GM18507 (cell line): ENCODE measurements around the gene USP36.
"Not testable (repeated sequence)": the region's sequence is repeated elsewhere in the genome, so short reads cannot be mapped to it uniquely, and the experiment has no call there.

ENCODE experiments used
- DNase-seq: peaks from one replicate; pipeline ENCODE4 v3.0.0; 2011; ENCODE audit warnings: low read depth; ENCODE audit not compliant: insufficient read length; ENCODE audit errors: extremely low spot score
- FAIRE-seq: peaks from 2 replicates; lab custom pipeline; 2011; peaks lifted over from hg19 to GRCh38; lab: Jason Lieb, UNC

The USP36 gene

DNA sequence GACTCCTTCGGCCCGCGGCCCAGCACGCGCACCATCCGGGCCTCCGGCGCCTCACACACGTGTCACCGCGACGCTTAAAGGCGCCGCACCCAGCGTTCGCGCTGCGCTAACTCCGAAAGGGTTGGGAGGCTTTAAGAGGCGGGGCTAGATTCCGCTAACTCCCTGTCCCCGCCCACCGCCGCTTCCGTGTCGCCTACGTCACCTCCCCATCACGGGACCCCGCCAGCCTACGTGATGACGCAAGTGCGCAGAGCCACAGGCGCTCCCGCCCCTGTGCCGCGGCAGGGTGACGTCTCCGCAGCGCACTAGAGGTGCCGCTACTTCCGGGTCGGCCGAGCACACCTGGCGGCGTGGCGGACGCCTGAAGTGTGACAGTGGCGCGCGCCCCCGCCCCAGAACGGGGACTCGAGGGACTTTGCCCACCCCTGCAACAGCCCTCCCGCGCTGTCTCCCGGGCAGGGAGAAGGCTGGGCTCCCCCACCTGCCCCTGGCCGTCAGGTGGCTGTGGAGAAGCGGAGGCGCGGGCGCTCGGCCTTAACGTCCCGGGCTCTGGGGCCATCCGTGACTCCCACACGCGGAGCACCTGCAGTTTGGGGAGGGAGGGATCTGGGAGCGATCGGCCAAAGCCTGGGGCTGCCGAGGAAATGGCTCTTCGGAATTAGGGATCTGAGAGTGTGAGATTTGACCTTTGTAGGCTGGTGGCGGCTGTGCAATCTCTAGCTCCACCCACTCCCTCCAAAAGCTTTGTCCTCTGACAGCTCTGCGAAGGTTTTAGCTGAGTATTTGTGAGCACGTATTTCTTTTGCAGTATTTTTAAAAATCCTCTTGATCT is at the start of gene USP36:
Gene USP36 (minus strand): TSS at position 35 of the 832 bp plus-strand sequence. CDS start 4,451 bp downstream, outside the sequence.
- FAIRE-seq, result peak; percentile 97

DNA sequence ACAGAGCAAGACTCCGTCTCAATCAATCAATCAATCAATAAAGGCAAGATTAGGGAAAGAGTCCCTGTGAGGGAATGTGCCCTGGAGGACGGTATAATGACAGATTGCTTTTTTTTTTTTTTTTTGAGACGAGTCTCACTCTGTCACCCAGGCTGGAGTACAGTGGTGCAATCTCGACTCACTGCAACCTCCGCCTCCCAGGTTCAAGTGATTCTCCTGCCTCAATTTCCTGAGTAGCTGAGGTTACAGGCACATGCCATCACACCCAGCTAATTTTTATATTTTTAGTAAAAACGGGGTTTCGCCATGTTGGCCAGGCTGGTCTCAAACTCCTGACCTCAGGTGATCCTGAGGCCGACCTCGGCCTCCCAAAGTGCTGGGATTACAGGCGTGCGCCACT is 49.5 kb upstream of the USP36 start:
- not testable (repeated sequence) for FAIRE-seq, DNase-seq

More for the DNA sequence above, at the start of gene USP36:
- peak; percentile 98 for DNase-seq

DNA sequence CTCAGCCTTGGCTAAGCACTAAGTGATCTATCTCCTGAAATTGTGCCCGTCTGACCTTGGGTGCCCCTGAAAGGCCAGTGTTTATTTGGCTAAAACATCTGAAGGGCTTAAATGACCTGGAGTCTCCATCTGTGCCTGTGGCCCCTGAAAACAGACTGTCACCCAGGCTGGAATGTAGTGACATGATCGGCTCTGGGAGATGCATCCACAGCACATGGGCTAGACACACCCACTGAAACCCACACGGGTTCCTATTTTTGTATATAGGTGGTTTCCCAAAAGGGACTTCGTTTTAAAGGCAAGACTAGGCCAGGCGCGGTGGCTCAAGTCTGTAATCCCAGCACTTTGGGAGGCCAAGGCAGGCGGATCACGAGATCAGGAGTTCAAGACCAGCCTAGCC is 48.9 kb upstream of the USP36 start:
- peak; percentile 74 for FAIRE-seq
- DNase-seq, result peak; percentile 47

DNA sequence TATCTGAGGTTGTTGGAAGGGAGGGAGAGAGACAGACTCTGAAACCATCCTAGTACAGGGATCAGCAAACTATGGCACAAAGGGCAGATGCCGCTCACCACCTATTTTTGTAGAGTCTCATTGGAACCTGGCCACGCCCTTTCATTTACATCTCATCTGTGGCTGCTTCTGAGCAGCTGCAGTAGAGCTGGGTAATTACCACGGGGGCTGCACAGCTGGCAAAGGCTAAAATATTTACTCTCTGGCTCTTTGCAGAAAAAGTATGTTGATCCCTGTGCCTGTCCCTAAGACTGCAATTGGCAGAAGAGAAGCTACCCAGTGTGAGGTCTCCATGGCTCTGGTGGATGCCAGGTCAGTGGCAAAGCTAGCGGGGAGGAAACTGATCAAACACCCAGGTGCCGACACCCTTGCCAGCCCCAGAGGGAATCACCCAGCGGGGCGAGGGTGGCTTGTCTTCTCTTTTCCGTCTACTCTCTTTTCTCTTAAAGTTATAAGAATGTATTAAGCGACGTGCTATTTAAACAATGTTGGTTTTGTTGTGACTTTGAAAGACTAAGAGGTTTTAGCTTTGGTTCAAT is 48.4 kb upstream of the USP36 start:
- DNase-seq, result no peak
- FAIRE-seq, result no peak

DNA sequence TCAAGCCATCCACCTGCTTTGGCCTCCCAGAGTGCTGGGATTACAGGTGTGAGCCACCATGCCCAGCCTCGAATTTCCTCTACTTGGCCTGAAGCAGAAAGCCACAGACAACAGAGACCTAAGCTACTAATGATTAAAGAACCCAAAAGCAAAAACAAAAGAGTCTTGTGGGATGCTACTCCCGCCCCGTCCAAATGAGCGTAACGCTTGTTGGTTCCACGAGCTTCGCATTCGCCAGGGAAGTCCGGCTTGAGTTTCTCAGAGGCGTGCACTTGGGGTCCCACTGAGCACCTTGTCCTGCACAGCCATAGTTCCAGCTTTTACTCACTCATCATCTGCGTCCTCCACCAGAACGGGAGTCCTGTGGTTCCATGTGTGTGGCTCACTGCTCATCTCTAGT is 46.3 kb upstream of the USP36 start:
- FAIRE-seq (no peak), DNase-seq (no peak)

DNA sequence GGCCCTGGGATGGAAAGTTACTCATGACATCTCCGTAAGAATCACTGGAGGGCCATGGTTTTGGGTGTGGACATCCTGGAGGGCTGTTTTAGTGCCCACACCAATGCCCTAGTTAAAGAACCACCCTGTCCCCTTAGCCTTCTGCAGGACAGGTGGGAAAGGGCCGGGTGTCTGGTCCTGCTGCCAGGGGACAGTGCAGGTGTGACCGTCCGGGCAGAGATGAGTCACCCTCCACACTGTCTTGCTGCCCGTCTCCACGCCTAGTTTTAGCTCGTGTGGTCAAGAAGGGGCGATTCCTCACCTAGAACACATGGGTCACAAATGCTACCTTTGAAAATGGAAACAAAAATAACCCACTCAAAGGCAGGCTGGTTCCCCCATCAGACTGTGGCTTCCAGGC is 45.3 kb upstream of the USP36 start:
- FAIRE-seq, result no peak
- DNase-seq, result no peak

DNA sequence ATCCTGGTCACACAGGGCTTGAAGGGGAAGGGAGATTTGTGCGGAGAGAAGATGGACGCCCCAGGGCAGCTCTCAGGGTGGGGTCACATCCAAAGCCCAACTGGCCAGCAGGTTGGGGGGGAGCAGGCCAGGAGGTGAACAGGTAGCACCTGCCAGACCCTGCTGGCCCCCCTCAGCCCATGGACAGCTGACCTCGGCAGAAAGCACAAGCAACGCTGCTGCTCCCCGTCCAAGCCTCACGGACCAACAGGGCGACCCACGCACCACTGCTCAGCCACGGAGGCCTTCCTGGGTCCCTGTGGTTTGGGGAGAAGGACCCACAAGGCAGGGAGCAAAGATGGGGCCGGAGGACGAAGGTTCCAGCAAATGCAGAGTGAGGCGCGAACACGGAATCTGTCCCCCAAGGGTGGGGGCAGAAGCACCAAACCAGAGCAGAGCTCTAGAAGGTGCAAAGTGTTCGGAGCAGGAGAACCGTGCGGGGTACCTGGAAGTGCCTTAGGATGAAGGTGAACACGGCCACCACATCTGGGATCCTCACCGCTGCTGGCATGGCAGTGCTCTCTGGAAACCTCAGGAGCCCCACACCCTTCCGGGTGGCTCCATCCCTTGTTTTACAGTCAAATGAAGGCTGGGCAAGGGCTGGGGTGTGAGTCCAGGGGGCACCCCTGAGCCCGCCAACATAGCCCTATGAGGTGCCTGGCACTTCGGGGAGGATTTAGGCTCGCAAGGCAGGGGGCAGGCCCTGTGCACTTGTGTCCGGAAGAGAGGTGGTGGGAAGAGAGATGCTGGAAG is 44.5 kb upstream of the USP36 start:
- DNase-seq (no peak), FAIRE-seq (no peak)

DNA sequence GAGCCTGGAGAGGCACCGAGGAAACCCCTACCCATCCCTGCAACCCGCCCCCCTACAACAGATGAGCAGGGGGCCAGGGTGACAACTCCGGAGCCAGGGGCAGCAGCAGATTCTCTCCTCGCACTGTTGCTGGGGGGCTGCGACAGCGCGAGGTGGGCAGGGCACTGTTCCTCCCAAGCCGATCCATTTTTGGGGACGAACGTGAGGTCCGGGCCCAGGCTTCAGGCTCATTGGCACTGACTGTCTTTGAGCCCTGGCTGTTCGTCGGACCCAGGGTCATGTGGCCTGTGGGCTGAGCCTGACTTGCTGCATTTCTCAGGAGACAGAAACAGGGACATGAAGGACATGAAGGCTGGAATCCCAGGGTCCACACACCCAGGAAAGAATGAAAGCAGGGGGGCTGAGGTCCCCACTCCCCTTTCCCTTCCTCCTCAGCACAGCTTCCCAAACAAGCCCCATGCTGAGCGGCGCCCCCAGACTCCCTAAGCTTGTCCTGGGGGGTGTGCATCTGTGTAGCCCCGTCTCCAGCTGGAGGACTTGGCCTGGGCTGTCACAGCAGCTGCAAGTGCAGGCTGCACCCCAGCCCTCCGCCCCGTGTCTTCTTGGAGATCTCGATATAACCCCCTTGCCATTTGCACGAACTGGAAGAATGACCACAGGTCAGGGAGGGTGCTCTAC is 43.7 kb upstream of the USP36 start:
- DNase-seq (no peak), FAIRE-seq (no peak)

DNA sequence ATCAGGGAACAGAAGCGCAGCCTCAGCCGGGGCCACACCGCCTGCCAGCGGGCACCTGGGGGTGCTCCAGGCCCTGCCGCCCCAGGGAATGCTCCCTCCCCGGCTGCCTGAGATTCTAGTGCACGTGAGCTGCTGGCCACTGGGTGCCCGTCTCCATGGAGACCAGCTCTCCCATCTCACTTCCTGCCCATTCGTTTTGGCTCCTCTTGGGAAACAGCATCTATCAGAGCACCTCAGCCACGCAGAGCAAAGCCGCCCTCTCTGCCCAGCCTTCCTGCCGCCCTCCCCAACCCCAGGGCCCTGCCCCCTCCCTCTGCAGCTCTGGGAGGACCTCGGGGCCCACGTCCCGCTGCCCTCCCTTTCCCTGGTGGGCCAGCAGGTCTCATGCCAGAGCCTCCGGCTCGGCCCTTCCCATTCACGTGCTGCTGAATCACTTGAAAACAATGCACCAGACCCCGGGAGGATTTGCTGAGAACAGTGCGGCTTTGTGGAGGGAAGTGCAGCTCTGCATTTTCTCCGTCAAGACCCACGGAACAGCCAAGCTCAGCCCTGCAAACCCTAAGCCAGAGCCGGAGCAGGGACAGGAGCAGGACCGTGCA is 43.0 kb upstream of the USP36 start:
- no peak for FAIRE-seq
- DNase-seq, result no peak

DNA sequence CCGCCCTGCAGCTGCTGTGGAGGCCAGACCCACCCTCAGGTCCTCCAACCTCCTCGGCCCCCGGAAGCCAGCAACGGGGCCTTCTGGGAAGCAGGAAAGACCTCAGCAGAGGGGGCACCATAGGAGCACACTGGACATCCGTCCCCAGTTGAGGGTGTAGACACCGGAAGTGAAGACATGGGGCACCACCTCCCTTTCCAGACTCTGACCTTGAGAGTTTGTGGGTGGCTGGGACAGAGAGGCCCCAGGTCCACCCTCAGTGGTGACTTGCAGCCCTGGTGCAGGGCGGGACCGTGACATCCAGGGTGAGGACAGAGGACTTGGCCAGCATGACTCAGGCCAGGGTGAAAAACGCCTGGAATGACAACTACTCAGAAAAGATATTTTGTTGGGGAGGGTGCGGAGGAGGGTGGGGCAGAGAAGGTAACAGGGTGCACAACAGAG is 42.5 kb upstream of the USP36 start:
- FAIRE-seq (no peak), DNase-seq (no peak)

DNA sequence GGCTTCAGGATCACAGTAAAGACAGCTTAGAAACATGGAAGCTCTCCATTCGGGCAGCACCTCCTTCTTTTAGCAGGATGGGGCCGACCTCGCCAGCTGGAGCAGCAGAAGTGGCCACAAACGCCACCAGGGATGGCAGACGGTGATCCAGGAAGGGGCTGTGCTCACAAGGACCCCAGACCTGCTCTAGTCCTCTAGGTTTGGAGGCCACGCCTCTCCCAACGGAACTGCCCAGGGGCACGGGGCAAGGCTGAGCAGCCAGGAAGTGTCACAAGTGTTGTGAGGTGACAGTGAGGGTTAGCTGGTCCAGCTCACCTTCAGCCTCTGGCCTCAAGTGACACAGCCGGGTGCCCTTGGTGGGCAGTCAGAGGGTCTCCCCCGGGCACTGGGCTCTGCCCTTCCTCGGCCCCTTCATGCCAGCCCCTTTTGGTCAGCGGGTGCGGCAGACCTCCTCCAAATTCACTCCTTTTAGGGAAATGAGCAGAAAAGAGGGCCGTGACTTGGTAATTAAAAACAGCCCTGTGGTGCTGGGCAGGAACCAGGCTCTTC is 42.0 kb upstream of the USP36 start:
- FAIRE-seq, result no peak
- no peak for DNase-seq

DNA sequence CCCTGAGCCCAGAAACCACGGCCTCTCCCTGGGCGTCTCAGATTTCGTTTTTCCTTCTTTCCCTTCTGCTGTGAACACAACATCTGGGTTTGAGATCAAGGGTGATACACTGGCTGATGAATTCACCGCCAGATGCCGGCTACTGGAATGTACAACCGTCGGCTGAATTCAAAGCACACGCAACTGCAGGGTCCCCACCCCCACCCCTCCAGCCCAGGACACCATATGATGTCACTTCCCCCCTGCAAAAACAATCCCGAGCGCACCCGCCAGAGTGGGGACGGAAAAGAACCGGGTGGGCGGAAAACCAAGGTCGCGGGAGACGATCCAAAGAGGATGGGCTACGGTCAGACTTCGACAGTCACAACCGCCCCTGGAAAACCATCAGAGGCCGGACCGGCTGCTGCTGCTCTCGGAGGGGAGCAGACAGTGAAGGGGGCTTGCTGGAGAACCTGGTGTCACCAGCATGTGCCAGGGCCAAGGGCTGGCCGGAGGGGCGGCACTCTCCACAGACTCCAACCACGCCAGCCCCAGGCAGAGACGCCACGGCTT is 39.1 kb upstream of the USP36 start:
- FAIRE-seq (no peak), DNase-seq (no peak)

DNA sequence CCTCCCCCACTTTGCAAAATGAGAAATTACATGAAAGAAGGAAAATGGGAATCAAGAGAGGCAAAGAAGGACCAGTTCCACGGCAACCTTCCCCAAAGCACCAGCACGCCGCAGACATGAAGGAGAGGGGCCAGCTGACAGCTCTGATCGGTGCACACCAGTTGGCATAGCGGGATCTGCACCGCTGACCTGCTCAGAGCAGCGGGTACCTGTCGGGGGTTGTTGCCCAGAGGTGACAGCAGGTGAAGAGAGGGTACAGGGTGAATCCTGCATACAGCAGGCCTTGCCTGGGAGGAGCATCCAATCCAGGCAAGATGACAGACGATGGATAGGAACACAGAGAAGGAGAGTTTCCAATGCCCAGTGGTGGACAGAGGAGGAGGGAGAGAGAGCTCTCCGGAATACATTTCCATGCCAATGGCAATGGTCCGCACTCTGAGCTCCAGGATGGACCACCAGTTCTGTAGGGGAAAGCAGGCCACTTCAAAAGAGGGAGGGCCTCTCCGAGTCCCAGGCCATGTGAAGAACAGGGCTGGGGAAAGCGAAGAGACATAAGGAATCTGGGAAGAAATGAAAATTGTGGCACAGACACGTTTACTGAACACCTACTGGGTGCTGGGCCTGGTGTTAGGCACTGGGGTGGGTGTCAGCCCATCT is 38.4 kb upstream of the USP36 start:
- DNase-seq (no peak), FAIRE-seq (no peak)

DNA sequence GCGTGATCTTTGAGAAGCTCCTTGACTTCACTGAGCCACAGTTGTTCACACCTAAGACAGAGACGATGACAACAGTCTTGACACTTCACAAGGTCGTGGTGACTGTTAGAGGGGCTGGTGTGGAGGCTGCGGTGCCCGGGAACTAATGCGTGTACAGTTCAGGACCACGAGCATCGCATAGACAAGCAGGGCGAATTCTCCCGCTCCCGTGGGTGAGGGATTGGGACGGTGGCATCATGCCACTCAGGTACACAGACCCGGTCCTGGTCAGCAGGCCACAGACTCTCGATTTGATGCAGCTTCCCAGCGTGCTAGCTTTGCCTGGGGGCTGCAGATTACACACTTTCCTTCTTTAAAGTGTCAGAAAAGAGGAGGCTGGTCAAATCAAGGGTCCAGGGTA is 37.6 kb upstream of the USP36 start:
- DNase-seq (no peak), FAIRE-seq (no peak)

DNA sequence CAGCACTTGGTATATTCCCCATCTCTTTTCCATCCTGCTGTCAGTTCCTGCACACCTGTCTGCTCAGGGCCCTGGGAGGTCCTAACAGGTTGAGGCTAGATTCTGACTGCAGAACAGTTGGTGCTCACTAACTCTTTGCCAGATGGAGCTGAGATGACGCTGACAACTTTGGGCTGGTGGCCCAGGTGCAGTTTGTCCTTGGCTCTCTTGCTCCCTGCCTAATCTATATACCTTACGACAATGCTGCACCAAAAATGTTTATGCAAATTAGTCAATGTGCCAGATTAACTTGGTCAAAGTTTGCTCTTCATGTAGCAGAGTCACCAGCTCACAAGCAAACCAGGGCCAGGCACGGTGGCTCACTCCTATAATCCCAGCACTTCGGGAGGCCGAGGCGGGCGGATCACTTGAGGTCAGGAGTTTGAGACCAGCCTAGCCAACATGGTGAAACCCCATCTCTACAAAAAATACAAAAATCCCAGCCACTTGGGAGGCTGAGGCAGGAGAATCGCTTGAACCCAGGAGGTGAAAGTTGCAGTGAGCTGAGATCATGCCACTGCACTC is 36.4 kb upstream of the USP36 start:
- DNase-seq, FAIRE-seq: not testable (repeated sequence)

DNA sequence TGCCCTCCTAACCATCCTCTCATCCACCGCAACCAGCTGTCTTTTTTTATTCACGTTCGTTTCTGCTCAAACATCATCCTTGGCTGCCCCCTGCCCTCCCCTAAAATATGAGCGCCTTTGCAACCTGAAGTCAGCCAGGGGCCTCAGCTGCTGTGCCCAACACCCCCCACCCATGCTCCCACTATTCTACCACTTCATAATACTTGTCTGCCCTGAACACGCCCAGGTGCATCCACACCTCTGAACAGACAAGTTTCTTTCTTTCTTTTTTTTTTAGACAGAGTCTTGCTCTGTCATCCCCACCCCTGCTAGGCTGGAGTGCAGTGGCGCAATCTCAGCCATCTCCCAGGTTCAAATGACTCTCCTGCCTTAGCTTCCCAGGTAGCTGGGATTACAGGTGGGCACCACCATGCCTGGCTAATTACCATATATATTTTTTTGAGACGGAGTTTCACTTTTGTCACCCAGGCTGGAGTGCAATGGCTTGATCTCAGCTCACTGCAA is 35.5 kb upstream of the USP36 start:
- no peak for DNase-seq
- FAIRE-seq, result no peak

DNA sequence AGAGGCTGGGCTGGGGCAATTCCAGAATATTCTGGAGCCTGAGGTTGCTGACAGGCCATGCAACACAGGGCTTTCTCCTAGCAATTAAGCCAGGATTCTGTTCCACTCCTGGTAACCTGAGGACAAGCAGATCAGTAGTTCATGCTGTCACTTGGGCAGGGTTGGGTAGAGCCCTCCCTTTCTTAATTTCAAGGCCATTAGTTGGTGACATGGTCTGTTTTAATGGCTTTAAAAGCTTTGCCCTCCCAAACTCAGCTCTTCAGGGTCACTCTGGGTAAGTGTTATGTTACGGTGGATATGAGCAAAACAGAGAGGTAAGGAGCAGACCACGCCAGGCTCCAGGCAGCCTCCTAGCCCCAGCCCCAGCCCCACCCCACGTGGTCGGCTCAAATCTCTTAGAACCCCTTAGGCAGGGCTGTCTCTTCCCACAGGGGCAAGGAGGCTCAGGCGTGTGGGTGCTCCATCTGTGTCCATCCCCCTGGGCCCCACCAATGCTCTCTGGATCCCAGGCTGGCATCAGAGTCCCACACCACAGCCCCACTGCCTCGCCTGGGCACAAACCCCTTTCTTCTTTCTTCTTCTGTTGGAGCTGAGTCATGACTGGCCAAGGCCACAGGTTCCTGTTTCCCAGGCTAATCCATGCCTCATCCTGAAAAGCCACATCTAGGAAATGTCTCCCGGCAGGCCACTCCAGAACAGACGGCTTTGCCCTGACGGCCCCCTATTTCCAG is 34.9 kb upstream of the USP36 start:
- DNase-seq (no peak), FAIRE-seq (no peak)
